A549 (cell line): ENCODE measurements around the gene RIPOR1. TPM values are rescaled to one million over a fixed set of nuclear protein-coding genes. Genes with fewer than 3 reads are reported as not detected.

Source experiments
- ATAC-seq, 2 experiments: fragments of 200-7000 bp in 1 of 2; fragments of >200 bp in 1 of 2; cut with Nextera tagmentation in 1 of 2; cut with Tn5 transposase in 1 of 2; 3 replicates each; pipeline versions ENCODE4 v1.8.0 to v1.9.1; 2018 to 2020; ENCODE audit warnings: mild to moderate bottlenecking in 1 of 2, moderate library complexity in 1 of 2
- CTCF ChIA-PET: fragments of 300-600 bp; sonication (Branson Sonifier 250); formaldehyde crosslinking; extraction: SDS; loops from one replicate; lab custom pipeline; 2021; ENCODE audit warnings: antibody characterized with exemption, inconsistent platforms; lab: Yijun Ruan, JAX
- POLR2A ChIA-PET: fragments of 350-600 bp; formaldehyde crosslinking; extraction: SDS; loops from one replicate; lab custom pipeline; 2021; ENCODE audit warnings: antibody characterized with exemption, inconsistent platforms; lab: Yijun Ruan, JAX
- DNase-seq, 2 experiments: peaks; one replicate each; pipeline versions ENCODE4 v3.0.0 to v3.0.0-alpha.2; 2011 to 2016; ENCODE audit warnings: low read depth in 1 of 2, low spot score in 1 of 2
- FAIRE-seq: peaks from 2 replicates; lab custom pipeline; 2011; peaks lifted over from hg19 to GRCh38; lab: Jason Lieb, UNC
- H3K27ac ChIP-seq, 2 experiments: fragments of >200 bp; sonication (Bioruptor Twin); formaldehyde crosslinking; 3 replicates each; pipeline ENCODE4 v1.5.1; 2016 to 2017
- H3K4me1 ChIP-seq: fragments of >200 bp; sonication (Bioruptor Twin); formaldehyde crosslinking; 3 replicates; pipeline ENCODE4 v1.6.1; 2016
- H3K4me2 ChIP-seq: fragments of >200 bp; sonication (Bioruptor Twin); formaldehyde crosslinking; 3 replicates; pipeline ENCODE4 v1.6.1; 2016
- H3K4me3 ChIP-seq: fragments of >200 bp; sonication (Bioruptor Twin); formaldehyde crosslinking; 3 replicates; pipeline ENCODE4 v1.5.1; 2016
- H3K9me3 ChIP-seq: fragments of >200 bp; sonication (Bioruptor Twin); formaldehyde crosslinking; 3 replicates; pipeline ENCODE4 v1.6.1; 2016
- EP300 ChIP-seq, 2 experiments: fragments of >200 bp; sonication (Bioruptor Twin); formaldehyde crosslinking; IDR thresholded peaks; 2 replicates in 1 of 2; 3 replicates in 1 of 2; pipeline ENCODE4 v1.6.1; 2016 to 2017
- FOSB ChIP-seq: fragments of 250-450 bp; sonication (Bioruptor Pico); IDR thresholded peaks from 2 replicates; pipeline ENCODE4 v1.5.0; 2020; ENCODE audit warnings: mild to moderate bottlenecking, moderate library complexity
- GATA3 ChIP-seq: IDR thresholded peaks from 2 replicates; pipeline ENCODE4 v1.6.1; 2012; ENCODE audit warnings: borderline replicate concordance
- HOXB5 ChIP-seq: fragments of 250-450 bp; sonication (Bioruptor Pico); IDR thresholded peaks from 2 replicates; pipeline ENCODE4 v1.5.0; 2020; ENCODE audit warnings: mild to moderate bottlenecking, moderate library complexity
- JUNB ChIP-seq: fragments of >200 bp; sonication (Bioruptor Twin); formaldehyde crosslinking; IDR thresholded peaks from 2 replicates; pipeline ENCODE4 v1.6.1; 2016
- KDM1A ChIP-seq: fragments of 200-600 bp; sonication (generic); IDR thresholded peaks from 2 replicates; pipeline ENCODE4 v1.6.1; 2016; ENCODE audit warnings: low read depth, mild to moderate bottlenecking
- KDM5A ChIP-seq: fragments of 200-600 bp; sonication (generic); IDR thresholded peaks from 2 replicates; pipeline ENCODE4 v1.6.1; 2016; ENCODE audit warnings: antibody characterized with exemption, mild to moderate bottlenecking
- MAFK ChIP-seq: fragments of 450-650 bp; IDR thresholded peaks from 2 replicates; pipeline ENCODE4 v1.6.1; 2014; ENCODE audit not compliant: partially characterized antibody
- MAZ ChIP-seq: fragments of 150-350 bp; IDR thresholded peaks from 2 replicates; pipeline ENCODE4 v1.6.1; 2014; ENCODE audit warnings: antibody characterized with exemption, low read depth, low read length, borderline replicate concordance
- MYC ChIP-seq: IDR thresholded peaks from 2 replicates; pipeline ENCODE4 v1.6.1; 2012; ENCODE audit warnings: mild to moderate bottlenecking, inconsistent platforms, low read length, improper control_type of control experiment, borderline replicate concordance
- NFE2L2 ChIP-seq: fragments of 150-350 bp; conservative IDR thresholded peaks from 2 replicates; pipeline ENCODE4 v1.6.1; 2014; ENCODE audit warnings: low read length
- NPAS2 ChIP-seq: fragments of 250-450 bp; sonication (Bioruptor Pico); IDR thresholded peaks from 2 replicates; pipeline ENCODE4 v1.8.0; 2022; ENCODE audit warnings: mild to moderate bottlenecking, moderate library complexity, borderline replicate concordance
- PHF8 ChIP-seq: fragments of 200-600 bp; sonication (generic); IDR thresholded peaks from 2 replicates; pipeline ENCODE4 v1.6.1; 2016; ENCODE audit warnings: low read depth, mild to moderate bottlenecking, antibody characterized with exemption, moderate library complexity, borderline replicate concordance
- POLR2A ChIP-seq: IDR thresholded peaks from 2 replicates; pipeline ENCODE4 v1.6.1; 2012; ENCODE audit warnings: mild to moderate bottlenecking, low read length
- POLR2AphosphoS2 ChIP-seq: conservative IDR thresholded peaks from 2 replicates; pipeline ENCODE4 v1.6.1; 2012; ENCODE audit warnings: low read length, improper control_type of control experiment, inconsistent platforms
- RARB ChIP-seq: fragments of 250-450 bp; sonication (Bioruptor Pico); IDR thresholded peaks from 2 replicates; pipeline ENCODE4 v1.8.0; 2021; ENCODE audit warnings: mild to moderate bottlenecking, moderate library complexity
- RCOR1 ChIP-seq: fragments of 150-350 bp; IDR thresholded peaks from 2 replicates; pipeline ENCODE4 v1.6.1; 2014; ENCODE audit warnings: antibody characterized with exemption, low read length, low read depth
- WGBS: methylation state at CpG from one replicate; pipeline ENCODE4 v1.1.6; 2017; ENCODE audit errors: missing lambda C conversion rate; 5-methylcytosine and 5-hydroxymethylcytosine counted together
- polyA plus RNA-seq, 4 experiments: library from polyadenylated mRNA; depleted of rRNA in 3 of 4; stranded (reverse); fragments of >200 nt; fragmentation: RNase III in 1 of 4; extraction: RNeasy Plus Mini Kit Qiagen cat#74134 plus additional on column Dnase treatment in 1 of 4; gene quantifications; 2 replicates in 3 of 4; 3 replicates in 1 of 4; pipeline ENCODE4 v1.2.3, GENCODE V29; 2011 to 2017
- TF ChIP-seq, protein P1 (sequence below): IDR thresholded peaks from 2 replicates; pipeline ENCODE4 v1.6.1; 2012
- TF ChIP-seq, protein P2 (sequence below): fragments of >200 bp; sonication (Bioruptor Twin); formaldehyde crosslinking; IDR thresholded peaks from 3 replicates; pipeline ENCODE4 v1.5.1; 2016
- TF ChIP-seq, protein P3 (sequence below): fragments of 150-350 bp; IDR thresholded peaks from 2 replicates; pipeline ENCODE4 v1.6.1; 2014; ENCODE audit warnings: low read depth, mild to moderate bottlenecking, low read length

RIPOR1 gene
- polyA plus RNA-seq, 2 of the 4 experiments (the other 2 are of a cell fraction): 7.2 to 23.0 TPM

GRCh38 chr16:67480833-67481560, 47.6 kb upstream of the RIPOR1 start, which contains the start of gene ATP6V0D1 (continued):
- TF ChIP-seq, protein P1, sequence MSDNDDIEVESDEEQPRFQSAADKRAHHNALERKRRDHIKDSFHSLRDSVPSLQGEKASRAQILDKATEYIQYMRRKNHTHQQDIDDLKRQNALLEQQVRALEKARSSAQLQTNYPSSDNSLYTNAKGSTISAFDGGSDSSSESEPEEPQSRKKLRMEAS: peak; percentile 89
- TF ChIP-seq FOSB (CRISPR knock-in tag) (no peak), KDM1A (no peak), MAFK (no peak), GATA3 (peak; percentile 42; the same call in 1 of the 2 replicates), MYC (peak; percentile 76; the same call in 1 of the 2 replicates), JUNB (no peak), KDM5A (peak; percentile 80), RCOR1 (no peak), RARB (CRISPR knock-in tag) (no peak), POLR2A (peak; percentile 62), MAZ (0 out of 2 replicates have a peak, but pooled peaks have one; percentile 14), EP300 (IDR thresholded peaks at IDR 0.05) (0 out of 5 replicates have a peak, but pooled peaks of 1 of the 2 experiments have one; percentile 14), HOXB5 (CRISPR knock-in tag) (no peak)
- TF ChIP-seq, protein P2, sequence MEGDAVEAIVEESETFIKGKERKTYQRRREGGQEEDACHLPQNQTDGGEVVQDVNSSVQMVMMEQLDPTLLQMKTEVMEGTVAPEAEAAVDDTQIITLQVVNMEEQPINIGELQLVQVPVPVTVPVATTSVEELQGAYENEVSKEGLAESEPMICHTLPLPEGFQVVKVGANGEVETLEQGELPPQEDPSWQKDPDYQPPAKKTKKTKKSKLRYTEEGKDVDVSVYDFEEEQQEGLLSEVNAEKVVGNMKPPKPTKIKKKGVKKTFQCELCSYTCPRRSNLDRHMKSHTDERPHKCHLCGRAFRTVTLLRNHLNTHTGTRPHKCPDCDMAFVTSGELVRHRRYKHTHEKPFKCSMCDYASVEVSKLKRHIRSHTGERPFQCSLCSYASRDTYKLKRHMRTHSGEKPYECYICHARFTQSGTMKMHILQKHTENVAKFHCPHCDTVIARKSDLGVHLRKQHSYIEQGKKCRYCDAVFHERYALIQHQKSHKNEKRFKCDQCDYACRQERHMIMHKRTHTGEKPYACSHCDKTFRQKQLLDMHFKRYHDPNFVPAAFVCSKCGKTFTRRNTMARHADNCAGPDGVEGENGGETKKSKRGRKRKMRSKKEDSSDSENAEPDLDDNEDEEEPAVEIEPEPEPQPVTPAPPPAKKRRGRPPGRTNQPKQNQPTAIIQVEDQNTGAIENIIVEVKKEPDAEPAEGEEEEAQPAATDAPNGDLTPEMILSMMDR: peak; percentile 88

DNA sequence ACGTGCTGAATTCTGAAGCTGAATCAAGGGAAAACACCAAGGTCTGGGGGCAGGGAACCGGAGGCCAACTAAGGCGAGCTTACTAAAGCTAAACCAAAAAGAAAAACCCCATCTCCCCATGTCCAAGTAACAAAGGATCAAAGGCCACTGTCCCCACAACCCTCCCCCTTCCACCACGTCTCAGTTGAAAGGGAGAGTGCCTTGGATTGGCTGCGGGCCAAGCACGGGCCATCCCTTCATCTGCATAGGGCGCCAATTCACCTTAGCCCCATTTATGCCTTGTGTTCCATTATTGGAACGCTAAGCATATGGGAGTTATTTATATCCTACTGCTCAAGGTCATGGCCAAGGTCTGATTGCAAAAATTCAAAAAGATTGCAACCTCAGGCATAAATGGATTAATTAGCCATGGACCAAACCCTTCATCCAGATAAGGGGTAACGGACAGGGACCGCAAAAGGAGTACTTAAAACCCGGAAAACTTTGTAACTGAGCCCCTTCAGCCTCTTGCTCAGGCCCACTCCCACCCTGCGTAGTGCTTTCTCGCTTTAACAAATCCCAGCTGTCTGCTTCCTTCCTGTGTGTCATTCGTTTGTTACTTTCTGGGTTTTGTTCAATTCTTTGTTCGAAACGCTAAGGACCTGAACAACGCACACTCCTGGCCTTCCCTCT, 46.9 kb upstream of the RIPOR1 start:
- ChIA-PET POLR2A (interaction anchor here (0.6 to 1.6 kb wide), 5 partner anchors 13 to 39 kb away, joined by 3 to 12 read pairs (median 5); no protein-coding TSS in a partner anchor), CTCF (interaction anchor here (0.6 to 8.2 kb wide), 41 partner anchors 11 to 524 kb away, joined by 3 to 117 read pairs (median 4); partner anchors contain the start of genes CTRL, KCTD19, LRRC36 and RIPOR1)
- peak overlapping the region; percentile 86 to 88 for H3K27ac ChIP-seq
- 47% methylated on average over 17 of the region's 17 CpGs for WGBS
- DNase-seq: no peak
- H3K4me1 ChIP-seq: peaks cover 13% of the 10 kb centered on the region
- peak overlapping the region; percentile 91 for H3K4me2 ChIP-seq
- H3K4me3 ChIP-seq: peak overlapping the region; percentile 91
- peak; percentile 14 to 28; a peak in 5 of 6 replicates for ATAC-seq
- TF ChIP-seq RARB (CRISPR knock-in tag) (no peak), POLR2AphosphoS2 (no peak), NPAS2 (CRISPR knock-in tag) (no peak), PHF8 (peak; percentile 69; the same call in 1 of the 2 replicates)
- TF ChIP-seq, protein P3, sequence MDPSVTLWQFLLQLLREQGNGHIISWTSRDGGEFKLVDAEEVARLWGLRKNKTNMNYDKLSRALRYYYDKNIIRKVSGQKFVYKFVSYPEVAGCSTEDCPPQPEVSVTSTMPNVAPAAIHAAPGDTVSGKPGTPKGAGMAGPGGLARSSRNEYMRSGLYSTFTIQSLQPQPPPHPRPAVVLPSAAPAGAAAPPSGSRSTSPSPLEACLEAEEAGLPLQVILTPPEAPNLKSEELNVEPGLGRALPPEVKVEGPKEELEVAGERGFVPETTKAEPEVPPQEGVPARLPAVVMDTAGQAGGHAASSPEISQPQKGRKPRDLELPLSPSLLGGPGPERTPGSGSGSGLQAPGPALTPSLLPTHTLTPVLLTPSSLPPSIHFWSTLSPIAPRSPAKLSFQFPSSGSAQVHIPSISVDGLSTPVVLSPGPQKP: no peak
- no peaks in the 10 kb centered on the region for H3K9me3 ChIP-seq
- FAIRE-seq: no peak

DNA sequence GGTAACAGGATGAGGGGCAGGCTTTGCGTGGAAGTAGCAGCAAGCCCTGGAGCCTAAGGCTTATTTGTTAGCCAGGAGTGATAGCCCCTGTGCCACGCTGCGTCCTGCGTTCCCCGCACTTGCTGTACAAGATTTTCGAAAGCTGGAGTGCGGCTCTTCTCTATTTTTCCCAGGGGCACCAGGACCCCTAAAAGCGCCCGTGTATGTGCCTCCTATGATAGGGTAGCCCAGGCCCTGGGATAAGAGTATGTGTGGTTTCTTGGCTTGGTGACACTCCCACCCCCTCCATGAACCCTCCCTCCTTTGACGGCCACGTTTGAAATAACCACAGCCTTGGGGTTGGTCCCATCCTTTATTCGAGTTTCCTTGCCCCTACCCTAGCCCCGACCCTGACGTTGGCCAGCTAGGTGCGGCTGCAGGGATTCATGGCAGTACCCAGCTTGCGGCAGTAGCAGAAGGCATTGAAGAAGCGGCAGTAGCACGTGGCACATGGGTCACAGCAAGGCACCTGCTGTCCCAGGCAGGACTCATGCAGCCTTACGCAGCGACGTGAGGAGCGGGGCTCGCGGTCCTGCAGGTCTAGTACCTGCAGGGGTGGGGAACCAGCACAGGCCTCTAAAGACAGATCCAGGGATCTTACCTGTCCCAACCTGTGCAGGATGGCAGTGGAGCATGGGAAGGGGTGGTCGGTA, 46.2 kb upstream of the RIPOR1 start:
- H3K27ac ChIP-seq: peak overlapping the region; percentile 86 to 88; a peak in 4 of 6 replicates
- WGBS: 89% methylated on average over 23 of the region's 25 CpGs
- no peak for ATAC-seq
- peaks cover 13% of the 10 kb centered on the region for H3K4me1 ChIP-seq
- H3K9me3 ChIP-seq: no peaks in the 10 kb centered on the region
- CTCF ChIA-PET: interaction anchor here (0.6 to 8.2 kb wide), 9 partner anchors 10 to 308 kb away, joined by 3 to 117 read pairs (median 17); partner anchors contain the start of gene CARMIL2
- H3K4me3 ChIP-seq: peak overlapping the region; percentile 91; the same call in 1 of the 3 replicates
- FAIRE-seq: no peak
- no peak for DNase-seq
- H3K4me2 ChIP-seq: peak overlapping the region; percentile 91
- TF ChIP-seq NFE2L2: no peak
- peak; percentile 6; the same call in 1 of the 2 replicates for TF ChIP-seq POLR2A
- POLR2A ChIA-PET: no interaction called here
